Activated CD4-positive, alpha-beta T cell treated with anti-CD3 and anti-CD28 coated beads, Interleukin-10, Interleukin-2, amounts not matched to agents 100 ng/mL and 50 ng/mL, durations not matched to agents 16 hours and 8 hours (primary cell): Measurements from ENCODE around the gene TMCO4.
"Not testable (repeated sequence)": the region's sequence is repeated elsewhere in the genome, so short reads cannot be mapped to it uniquely, and the experiment has no call there.

ENCODE experiments used
- DNase-seq: peaks from one replicate; pipeline ENCODE4 v3.0.0-alpha.2; 2020

Gene TMCO4

GRCh38 chr1:19812875-19813642 is 13.3 kb upstream of the TMCO4 start:
- no peak for DNase-seq

GRCh38 chr1:19811206-19811851 is 11.6 kb upstream of the TMCO4 start:
- DNase-seq = peak; percentile 66

GRCh38 chr1:19809044-19809750 is 9.5 kb upstream of the TMCO4 start:
- DNase-seq = no peak

DNA sequence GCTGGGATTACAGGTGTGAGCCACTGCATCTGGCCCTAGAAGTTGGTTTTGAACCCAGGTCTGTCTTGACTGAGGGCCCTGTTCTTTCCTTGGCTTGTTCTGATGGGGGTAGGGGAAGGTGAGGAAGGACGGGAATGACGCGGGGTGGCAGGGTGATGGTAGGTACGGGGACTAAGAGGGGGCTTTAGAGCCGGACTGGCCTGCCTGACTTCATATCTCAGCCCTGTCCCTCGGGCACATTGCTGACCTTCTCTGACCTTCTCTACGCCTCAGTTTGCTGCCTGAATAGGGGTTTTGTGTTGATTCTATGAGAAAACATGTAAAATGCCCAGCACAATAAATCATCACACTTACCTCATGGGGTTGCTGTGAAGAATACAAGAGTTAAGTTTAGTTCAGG is 8.6 kb upstream of the TMCO4 start:
- DNase-seq = no peak

GRCh38 chr1:19804831-19805251 is 5.1 kb upstream of the TMCO4 start:
- no peak for DNase-seq

DNA sequence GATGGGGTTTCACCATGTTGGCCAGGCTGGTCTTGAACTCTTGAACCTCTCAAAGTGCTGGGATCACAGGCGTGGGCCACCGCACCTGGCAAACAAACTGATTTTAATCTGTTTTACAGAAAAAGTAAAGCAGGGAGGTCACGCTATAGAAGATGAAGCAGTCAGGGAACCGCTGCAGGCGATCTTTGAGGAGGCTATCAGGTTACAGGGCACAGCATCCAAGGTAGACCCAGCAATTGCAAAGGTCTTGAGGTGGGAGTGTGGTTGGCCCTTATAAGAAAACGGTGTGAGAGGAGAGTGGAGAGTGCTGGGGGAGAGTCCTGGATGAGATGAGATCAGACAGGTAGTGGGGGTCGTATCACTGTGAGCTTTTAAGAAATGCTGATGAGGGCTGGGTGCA is 2.6 kb upstream of the TMCO4 start:
- no peak for DNase-seq

- peak; percentile 65 for DNase-seq
Measured at GRCh38 chr1:19800076-19800804, 524 bp upstream of the TMCO4 start.

- DNase-seq = no peak
Measured at GRCh38 chr1:19798486-19799229, 1.1 kb downstream of the TMCO4 start.

GRCh38 chr1:19797827-19798226 is 1.9 kb downstream of the TMCO4 start:
- no peak for DNase-seq

GRCh38 chr1:19794583-19794982 is 5.1 kb downstream of the TMCO4 start:
- DNase-seq = no peak

GRCh38 chr1:19793360-19794046 is 6.2 kb downstream of the TMCO4 start:
- no peak for DNase-seq

DNA sequence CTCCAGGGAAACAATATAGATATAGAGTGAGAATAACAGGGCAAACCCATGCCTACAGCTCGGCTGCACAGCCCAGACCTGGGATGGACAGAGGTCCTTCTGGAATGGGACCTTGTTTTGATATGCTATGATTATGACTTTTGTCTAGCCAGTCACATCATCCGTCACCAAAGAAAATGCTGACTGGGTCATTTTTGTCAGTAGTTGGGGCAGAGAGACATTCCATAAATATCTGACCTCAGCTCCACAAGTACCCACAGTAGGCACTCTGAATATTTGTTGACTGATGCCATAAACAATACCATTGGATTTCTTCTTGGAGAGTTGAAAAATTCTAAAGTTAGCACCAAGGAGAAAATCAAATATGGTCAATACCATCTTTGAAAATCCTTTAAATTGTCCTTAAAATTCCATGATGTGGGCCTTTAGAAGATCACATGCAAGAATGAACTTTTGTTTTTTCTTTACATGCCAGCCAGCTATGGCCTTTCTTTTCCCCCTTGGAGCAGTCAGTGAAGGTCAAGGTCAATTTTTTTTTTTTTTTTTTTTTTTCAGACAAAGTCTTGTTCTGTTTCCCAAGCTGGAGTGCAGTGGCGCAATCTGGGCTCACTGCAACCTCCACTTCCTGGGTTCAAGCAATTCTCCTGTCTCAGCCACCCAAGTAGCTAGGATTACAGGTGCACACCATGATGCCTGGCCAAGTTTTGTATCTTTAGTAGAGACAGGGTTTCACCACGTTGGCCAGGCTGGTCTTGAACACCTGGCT is 7.3 kb downstream of the TMCO4 start:
- DNase-seq = no peak

GRCh38 chr1:19790061-19790975 is 9.4 kb downstream of the TMCO4 start:
- not testable (repeated sequence) for DNase-seq

DNA sequence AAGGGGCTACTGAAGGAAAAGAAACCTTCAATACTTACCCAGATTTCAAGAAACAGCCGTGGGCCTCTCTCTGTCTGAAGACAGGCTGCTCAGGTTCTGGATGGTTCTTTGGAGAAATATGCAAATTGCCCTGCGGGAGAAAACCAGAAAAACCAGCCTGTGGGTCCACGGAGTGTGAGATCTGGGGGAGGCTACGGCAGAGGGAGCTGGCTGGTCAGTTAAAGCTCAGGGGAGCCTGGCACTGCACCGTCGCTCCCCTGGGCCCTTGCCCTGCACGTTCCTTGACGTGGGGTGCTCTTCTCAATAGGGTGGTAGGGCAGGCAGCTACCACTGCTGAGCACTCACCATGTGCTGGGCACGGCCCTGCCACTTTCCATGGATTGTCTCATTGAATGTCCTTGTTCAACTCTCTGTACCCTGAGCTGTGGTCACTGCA is 12.7 kb downstream of the TMCO4 start:
- no peak for DNase-seq

GRCh38 chr1:19785660-19786059 is 14.1 kb downstream of the TMCO4 start:
- DNase-seq = no peak

- DNase-seq = no peak
Measured at GRCh38 chr1:19780267-19780877, 19.3 kb downstream of the TMCO4 start.

- DNase-seq = no peak
Measured at GRCh38 chr1:19776933-19777332, 22.8 kb downstream of the TMCO4 start.

DNA sequence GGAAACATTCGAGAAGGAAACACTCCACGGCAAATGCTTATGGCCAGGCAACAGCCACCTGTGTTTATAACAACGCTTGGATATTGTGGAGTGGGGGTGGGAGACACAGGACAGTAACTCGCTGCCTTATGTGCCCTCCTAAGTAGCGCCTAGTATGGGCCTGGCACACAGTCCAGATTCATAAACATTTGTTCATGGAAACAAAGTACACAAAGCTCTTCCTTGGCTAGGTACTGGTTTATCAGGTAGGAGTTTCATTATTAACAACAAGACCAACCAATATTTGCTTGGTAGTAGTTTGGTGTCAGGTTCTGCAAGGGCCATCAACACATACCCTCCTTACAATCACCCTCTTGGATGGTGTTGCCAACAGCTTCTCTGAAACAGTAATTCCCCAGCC is 23.4 kb downstream of the TMCO4 start:
- no peak for DNase-seq

DNA sequence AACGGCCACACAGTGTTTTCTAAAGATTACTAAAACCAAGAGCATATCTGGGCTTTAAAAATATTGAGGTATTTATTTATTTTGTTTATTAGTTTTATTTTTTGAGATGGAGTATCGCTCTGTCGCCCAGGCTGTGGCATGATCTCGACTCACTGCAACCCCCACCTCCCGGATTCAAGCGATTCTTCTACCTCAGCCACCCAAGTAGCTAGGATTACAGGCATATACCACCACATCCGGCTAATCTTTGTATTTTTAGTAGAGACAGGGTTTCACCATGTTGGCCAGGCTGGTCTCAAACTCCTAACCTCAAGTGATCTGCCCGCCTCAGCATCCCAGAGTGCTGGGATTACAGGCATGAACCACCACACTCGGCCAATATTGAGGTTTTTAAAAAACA is 23.9 kb downstream of the TMCO4 start:
- DNase-seq = no peak
